K562 (cell line): ENCODE measurements around the gene TMEM187. TPM values are rescaled to one million over a fixed set of nuclear protein-coding genes. Genes with fewer than 3 reads are reported as not detected.

Experiments
- CHD7 ChIP-seq: fragments of 200-600 bp; sonication (generic); IDR thresholded peaks from one replicate; pipeline ENCODE4 v1.6.1; 2012; ENCODE audit warnings: mild to moderate bottlenecking, low read depth, low read length, inconsistent platforms
- GABPB1 ChIP-seq: sonication (generic); formaldehyde crosslinking; IDR thresholded peaks from 2 replicates; pipeline ENCODE4 v1.8.0; 2022; ENCODE audit warnings: mild to moderate bottlenecking, missing genetic modification reagents
- KAT8 ChIP-seq: fragments of 450-650 bp; IDR thresholded peaks from 2 replicates; pipeline ENCODE4 v1.6.1; 2016; ENCODE audit warnings: low read depth, mild to moderate bottlenecking
- PTTG1 ChIP-seq: fragments of 450-650 bp; IDR thresholded peaks from 2 replicates; pipeline ENCODE4 v1.6.1; 2016; ENCODE audit warnings: low read depth, mild to moderate bottlenecking, missing genetic modification characterization, missing compliant biosample characterization
- RERE ChIP-seq: sonication (generic); formaldehyde crosslinking; IDR thresholded peaks from 2 replicates; pipeline ENCODE4 v1.8.0; 2023; ENCODE audit warnings: missing genetic modification reagents, mild to moderate bottlenecking, borderline replicate concordance
- SMAD3 ChIP-seq: fragments of 450-650 bp; formaldehyde crosslinking; conservative IDR thresholded peaks from 2 replicates; pipeline ENCODE4 v1.4.0; 2020; ENCODE audit warnings: mild to moderate bottlenecking
- polyA plus RNA-seq, 8 experiments: library from polyadenylated mRNA; depleted of rRNA in 4 of 8; stranded (reverse) in 5 of 8; unstranded in 3 of 8; fragments of >200 nt; fragmentation: Nextera tagmentation in 2 of 8; fragmentation: Illumina TruSeq in 1 of 8; extraction: Ambion mirVana in 2 of 8; extraction: Trizol in 1 of 8; gene quantifications; 2 replicates each; pipeline versions ENCODE4 v1.2.1 to v1.2.3, GENCODE V29; 2011 to 2014; ENCODE audit warnings: inconsistent platforms in 1 of 8, missing spikeins in 1 of 8
- total RNA-seq, 7 experiments: library from RNA; depleted of rRNA in 6 of 7; stranded (reverse); fragments of >200 nt in 6 of 7; fragmentation: Illumina TruSeq in 2 of 7; extraction: Trizol in 2 of 7; gene quantifications; 2 replicates each; pipeline versions ENCODE4 v1.2.1 to v1.2.3, GENCODE V29; 2011 to 2021; ENCODE audit warnings: low replicate concordance in 1 of 7
- TF ChIP-seq, protein P1 (sequence below): fragments of 450-650 bp; formaldehyde crosslinking; IDR thresholded peaks from 2 replicates; pipeline ENCODE4 v1.4.0; 2020; ENCODE audit warnings: mild to moderate bottlenecking, moderate library complexity

TMEM187 gene
- total and polyA plus RNA-seq, 9 of the 15 experiments (the other 6 are each of a cell fraction or from before 2014, with no cell fraction given) = 0.13 to 6.4 (median 1.6) TPM

GRCh38 chrX:154002215-154002719 is 29.7 kb downstream of the TMEM187 start (continued):
- TF ChIP-seq CHD7 (no peak), RERE (CRISPR knock-in tag) (no peak), GABPB1 (no peak), PTTG1 (tag) (peak; percentile 86), SMAD3 (CRISPR knock-in tag) (peak; percentile 97), KAT8 (no peak)
- TF ChIP-seq, protein P1, sequence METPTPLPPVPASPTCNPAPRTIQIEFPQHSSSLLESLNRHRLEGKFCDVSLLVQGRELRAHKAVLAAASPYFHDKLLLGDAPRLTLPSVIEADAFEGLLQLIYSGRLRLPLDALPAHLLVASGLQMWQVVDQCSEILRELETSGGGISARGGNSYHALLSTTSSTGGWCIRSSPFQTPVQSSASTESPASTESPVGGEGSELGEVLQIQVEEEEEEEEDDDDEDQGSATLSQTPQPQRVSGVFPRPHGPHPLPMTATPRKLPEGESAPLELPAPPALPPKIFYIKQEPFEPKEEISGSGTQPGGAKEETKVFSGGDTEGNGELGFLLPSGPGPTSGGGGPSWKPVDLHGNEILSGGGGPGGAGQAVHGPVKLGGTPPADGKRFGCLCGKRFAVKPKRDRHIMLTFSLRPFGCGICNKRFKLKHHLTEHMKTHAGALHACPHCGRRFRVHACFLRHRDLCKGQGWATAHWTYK (CRISPR knock-in tag) = peak; percentile 98
